ENCODE results near the gene SPDEF.
A peak's percentile ranks its signal among the peaks of the same experiment; 100 is the strongest.

Gene SPDEF

DNA sequence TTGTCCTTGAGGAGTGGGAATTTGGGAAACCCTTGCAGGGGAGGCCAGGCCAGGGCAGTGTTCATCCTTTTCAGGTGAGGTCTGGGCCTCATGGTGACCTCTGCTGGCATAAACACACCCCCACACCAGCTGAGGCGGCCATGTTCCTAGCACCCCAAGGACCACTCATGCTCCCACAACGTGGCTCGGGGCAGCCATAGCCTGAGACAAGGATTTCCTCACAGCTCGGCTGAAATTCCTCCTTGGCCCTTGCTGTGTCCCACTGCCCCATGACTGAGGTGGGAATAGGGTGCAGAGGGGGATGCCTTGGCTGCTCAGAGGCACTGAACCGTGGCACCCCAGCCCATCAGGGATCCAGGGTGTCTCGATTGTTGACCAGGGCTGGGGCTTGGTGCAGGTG lies 27.3 kb upstream of the SPDEF start:
- no peak for DNase-seq

DNA sequence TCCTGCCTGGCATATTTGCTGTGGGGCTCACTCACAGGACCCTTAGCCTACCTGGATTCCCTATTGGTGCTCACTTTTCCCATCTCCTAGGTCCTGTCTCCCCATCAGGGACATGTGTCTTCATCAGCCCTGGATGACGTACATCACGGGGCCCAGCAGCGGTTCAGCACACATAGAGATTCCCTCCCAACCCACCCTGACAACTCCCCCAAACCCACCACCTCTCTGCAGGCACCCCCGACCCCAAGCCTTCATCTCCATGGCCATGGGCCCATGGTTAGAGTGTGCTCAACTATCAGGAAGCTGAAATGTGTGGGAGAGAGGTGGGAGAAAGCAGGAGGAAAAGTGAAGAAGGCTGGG lies 25.4 kb upstream of the SPDEF start:
- no peak for DNase-seq

DNA sequence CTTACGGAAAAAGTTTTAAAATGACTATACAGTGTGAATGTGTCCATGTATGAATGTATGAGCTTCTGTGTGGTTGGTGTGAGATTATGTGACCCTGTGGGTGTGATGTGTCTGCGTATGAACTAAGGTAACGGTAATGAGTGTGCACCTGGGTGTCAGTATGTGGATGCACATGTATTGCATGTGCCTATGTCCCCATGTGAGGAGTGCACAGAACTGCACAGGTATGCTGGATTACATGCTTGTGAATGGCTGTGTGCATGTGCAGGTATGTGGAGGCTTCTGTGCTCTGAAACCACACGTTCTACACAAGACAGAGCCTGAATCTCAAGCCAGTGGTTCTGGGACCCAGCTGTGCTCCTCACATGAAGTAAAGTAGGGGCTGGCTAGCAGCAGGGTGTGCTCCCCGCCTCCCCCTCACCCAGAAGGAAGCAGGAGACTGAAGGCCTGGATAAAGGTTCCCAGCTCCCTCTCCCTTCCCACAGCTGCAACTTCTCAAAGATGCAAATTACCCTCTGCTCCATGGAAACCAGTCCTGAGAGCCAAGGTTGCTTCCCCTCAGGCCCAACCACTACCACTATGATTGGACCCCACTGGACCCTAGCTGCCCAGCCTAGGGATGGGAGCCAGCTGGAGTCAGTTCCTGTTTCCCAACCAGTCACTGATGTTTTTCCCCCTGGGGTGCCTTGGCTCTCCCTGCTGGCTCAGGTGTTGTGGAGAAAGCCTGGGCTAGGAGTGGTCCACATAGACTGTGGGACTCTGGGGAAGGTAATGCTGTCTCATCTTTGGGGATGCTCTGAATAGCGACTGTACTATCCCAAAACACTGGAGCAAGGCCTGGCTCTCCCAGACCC lies 24.8 kb upstream of the SPDEF start:
- no peak for DNase-seq

DNA sequence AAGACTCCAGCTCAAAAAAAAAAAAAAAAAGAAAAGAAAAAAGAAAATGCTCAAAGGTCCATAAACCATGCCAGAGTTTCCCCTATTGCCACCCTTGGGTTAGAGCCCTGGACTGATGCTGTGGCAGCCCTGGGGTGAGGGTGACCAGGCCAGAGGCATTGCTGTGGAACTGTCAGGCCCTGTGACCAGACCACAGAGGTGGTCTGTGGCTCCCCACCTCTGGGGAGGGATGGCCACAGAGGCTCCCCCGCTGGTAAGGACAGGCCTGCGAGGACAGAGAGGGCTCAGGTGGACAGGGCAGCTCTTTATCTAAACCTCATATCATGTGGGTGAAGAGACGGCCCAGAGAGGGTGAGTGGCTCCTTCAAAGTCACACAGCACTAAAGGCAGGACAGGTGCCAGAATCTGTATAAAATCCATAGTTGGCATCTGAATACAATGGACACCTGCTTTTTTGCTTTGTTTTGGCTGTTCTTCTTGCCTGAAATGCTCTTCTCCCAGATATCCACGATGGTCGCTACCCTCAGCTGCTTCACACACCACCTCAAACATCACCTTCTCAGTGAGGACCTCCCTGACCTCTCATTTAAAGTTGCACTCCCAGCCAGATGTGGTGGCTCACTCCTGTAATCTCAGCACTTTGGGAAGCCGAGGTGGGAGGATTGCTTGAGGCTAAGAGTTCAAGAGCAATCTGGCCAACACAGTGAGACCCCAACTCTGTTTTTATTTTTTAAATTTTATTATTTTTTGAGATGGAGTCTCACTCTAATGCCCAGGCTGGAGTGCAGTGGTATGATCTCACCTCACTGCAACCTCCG lies 22.5 kb upstream of the SPDEF start:
- no peak for DNase-seq

DNA sequence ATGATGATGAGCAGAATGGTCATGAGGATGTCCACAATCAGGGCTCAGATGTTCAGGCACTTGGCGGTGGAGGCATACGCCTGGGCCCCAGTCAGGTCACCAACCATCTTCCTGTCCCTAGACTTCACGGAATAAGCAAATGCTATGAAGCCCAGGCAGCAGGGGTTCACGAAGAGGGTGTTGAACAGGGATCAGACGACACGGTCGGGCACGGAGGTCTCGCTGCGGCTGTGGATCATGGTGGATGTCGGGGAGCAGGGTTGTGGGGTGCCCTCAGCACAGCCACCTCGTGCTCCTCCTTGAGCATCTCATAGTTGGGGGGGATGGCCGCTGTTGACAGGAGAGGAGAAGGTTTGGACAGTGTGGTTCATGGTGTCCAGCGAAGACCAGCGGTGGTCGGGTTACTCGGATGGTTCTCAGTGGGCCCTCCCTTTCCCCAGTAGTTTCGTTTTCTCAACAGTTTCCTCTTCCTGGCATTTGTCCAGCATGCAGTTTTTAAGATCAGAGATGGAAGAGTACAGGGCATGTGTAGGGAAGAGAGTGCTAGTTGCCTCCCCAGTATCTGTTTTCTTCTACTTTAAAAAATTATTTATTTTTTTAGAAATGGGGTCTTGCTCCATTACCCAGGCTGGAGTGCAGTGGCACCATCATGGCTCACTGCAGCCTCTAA lies 20.3 kb upstream of the SPDEF start:
- peak; percentile 8 for DNase-seq

DNA sequence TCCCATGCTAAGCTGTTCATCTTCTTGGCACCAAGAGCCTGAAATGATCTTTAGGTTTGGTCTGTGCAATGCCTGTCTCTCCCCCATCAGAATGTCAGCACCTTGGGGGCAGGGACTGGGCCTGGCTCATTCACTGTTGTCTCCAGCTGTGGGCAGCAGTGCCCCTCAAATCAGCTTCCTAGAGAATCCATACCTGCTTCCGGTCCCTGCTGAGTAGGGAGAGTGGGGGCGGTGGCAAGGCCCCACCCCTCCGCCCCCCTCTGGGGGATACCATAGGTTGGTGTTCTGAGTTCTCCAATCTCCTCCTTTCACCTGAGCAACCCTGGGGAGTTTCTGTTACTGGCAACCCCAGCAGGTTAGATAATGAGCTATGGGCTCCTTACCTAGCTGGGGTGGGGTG lies 19.2 kb upstream of the SPDEF start:
- DNase-seq: no peak

DNA sequence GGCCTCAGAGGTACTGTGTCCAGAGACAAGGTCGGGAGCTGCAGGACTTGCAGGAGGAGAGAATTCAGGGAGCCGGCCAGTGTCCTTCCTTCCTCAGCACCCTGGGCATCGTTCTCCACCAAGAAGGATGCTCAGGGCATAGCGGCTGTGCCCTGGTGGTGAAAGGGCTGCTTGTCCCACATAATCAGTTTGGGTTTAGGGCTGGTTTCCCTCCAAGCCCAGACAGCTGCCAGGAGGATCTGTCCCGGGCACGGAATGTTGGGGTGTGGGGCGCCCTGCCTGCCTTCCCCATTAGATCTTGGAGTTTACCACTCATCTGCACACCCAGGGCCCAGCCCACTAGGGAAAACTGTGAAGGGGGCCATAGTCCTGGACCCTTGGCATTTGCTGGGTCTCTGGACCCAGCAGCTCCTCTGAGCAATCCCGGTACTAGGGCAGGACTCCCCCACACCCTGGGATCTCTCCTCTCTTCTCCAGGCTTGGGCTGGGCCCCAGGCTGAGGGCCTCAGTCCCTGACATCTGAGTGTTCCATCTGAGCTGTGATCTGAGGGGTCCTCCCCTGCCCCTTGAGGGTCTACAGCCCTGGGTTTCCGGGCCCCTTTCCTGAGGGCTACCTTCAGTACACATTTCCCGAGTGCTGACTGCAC lies 18.6 kb upstream of the SPDEF start:
- no peak for DNase-seq

DNA sequence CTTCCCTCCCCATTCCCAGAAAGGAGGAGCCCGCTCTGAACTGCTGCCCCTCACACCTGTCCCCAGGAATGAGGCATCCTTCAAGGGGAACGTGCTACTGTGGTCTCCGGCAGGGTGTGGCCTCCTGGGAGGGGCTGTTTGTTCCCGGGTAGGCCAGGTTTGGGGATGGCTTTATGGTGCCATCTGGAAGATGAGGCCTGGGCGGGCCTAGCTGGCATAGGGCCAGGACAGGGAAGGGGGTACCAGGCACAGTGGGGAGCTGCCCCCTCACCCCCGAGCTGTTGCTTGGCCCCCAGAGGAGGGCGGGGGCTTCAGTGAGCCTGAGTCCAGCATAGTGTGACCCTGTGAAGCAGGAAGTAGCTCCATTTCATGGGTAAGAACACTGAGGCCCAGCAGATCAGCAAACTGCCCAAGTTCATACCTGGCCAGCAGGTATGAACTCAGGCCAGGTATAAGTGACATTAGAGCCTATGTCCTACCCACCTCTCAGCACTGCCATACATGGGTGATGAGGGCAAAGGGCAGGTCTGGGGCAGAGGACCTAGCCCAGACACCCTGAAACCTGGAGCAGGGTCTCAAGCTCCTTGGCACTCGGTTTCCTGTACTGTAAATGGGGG lies 17.5 kb upstream of the SPDEF start:
- DNase-seq: no peak

DNA sequence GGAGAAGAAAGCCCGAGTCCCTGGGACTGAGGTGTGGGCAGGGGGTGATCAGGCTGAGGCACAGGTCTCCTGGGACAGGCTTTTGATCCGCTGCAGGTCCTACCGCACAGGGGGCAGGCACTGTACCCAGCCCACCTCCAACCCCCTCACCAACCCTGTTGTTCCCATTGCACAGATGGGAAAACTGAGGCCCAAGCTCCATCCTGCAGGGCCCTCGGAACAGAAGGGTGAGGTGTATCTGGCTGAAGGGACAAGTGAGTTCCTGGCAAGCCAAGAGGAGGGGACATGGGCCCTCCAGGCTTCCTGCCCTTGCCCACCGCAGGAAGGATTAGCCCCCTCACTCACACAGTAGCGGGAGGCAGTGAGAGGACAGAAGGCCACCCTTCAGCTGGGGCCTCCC lies 16.5 kb upstream of the SPDEF start:
- no peak for DNase-seq

DNA sequence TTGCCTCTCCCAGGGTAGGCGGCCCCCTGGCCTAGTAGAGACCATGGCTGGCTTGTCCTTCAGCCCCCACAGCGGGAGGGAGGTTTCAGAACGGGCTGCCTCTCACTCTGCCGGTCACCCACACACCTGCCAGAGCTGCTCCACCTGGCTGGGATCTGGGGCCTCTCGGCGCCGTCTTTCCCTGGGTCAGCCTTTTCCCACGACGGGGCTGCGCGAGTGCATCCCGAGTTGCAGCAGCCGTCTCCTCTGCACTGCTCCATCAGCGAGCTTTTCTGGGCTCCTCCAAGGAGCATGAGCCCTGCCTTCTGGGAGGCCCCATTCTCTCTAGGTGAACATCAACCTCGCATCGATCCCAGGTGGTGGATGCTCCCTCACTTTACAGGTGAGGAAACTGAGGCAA lies 15.9 kb upstream of the SPDEF start:
- DNase-seq: no peak

DNA sequence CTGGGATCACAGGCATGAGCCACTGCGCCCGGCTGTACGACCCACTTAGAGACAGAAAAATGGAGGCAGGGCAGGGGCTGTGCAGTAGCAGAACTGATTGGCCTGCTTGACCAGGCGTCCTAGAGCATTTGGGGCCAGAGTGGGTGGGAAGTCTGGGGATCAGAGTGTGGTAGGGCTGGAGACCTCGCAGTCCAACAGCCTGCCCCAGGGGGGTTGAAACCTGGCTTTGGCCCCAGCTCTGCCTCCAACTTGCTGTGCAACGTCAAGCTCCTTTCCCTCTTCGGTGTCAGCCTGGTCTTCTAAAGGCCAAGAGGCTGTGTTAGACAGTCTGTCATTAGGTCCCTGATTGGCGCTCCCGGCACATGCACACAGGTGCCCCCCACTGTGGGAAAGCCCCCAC lies 15.3 kb upstream of the SPDEF start:
- DNase-seq: no peak

DNA sequence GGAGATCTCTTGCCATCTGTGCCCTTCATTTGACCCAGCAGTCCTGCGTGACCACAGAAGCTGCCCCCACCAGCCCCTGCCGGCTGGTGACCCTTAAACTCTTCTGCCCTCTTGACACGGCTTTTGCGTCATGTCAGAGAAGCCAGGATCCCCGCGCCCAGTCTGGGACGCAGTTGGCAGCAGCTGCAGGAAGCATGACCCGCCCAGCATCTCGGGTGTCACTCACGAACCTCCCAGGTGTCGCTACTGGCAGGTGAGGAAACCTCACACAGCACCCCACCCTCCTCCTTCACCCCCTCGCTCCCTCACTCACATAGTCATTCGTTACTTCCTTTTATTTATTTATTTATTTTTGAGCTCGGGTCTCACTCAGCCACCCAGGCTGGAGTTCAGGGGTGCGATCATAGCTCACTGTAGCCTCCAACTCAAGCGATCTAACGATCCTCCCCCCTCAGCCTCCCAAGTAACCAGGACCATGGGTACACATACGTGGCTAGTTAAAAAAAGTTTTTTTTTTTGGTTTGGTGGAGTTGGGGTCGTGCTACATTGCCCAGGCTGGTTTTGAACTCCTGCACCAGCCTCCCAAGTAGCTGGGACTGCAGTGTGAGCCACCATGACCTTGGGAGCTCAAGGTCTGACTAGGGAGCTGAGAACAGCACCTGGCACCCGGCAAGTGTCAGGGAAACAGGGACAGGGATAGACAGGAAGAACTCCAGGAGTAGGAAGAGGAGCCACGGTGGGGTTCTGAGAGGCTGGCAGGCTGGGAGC lies 14.1 kb upstream of the SPDEF start:
- no peak for DNase-seq

DNA sequence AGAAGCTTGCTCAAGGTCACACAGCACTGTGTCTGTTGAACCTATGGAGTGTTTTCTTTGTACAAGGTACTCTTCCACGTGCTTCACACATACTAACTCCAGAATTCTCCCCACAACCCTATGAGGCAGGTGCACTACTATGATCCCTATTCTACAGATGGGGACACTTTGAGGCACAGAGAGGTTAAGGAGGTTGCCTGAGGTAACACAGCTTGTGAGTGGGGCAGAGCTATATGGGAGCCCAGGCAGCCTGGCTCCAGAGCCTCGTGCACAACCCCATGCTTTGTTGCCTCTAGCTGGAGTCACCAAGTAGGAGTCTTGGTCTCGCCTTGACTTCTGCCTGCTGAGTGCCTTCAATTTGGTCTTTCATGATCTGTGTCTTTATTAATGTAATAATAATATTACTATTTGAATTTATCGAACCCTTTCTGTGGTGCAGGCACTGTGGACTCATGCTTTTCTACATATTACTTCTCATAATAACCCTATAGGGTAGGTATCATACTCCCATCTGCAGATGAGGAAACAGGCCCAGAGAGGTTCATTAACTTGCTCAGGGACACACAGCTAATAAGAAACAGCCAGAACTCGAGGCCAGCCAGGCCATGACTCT lies 13.3 kb upstream of the SPDEF start:
- DNase-seq: no peak

DNA sequence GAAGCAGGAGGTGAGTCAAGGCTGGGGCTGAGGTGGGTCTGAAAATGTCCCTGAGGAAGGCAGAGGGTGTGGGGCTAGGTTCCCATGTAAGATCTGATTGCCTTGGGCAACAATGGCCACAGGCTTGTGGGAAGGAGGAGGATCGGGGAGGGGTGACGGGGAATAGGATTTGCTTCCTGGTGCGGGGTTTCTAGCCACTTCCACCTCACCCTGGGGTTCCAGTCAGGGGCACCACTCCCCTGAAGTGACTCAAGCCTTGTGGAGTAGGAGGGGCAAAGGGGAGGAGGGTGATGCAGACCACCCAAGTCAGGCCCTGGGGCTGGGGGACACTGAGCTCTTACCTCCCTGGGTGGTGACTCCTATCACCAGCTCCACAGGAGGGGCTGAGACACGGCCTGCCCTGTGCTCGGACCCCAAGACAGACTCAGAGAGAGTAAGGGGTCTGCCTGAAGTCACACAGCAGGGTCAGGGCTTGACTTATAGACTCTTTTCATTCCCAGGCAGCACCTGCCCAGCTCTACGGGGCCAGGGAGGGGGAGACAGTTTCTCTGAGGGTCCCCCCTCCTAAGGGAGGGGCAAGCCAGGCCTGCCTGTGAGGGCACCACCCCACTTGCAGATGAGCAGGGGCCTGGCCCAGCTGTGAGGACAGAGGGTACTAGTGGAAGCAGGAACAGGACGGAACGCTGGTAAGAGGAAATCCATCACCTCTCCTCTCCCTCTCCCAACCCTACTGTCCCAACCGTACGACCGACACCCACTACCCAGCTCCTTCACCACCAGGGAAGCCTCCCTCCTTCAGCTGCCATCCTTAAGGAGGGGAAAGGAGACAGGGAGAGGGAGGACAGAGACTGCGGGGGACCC lies 12.4 kb upstream of the SPDEF start:
- no peak for DNase-seq

DNA sequence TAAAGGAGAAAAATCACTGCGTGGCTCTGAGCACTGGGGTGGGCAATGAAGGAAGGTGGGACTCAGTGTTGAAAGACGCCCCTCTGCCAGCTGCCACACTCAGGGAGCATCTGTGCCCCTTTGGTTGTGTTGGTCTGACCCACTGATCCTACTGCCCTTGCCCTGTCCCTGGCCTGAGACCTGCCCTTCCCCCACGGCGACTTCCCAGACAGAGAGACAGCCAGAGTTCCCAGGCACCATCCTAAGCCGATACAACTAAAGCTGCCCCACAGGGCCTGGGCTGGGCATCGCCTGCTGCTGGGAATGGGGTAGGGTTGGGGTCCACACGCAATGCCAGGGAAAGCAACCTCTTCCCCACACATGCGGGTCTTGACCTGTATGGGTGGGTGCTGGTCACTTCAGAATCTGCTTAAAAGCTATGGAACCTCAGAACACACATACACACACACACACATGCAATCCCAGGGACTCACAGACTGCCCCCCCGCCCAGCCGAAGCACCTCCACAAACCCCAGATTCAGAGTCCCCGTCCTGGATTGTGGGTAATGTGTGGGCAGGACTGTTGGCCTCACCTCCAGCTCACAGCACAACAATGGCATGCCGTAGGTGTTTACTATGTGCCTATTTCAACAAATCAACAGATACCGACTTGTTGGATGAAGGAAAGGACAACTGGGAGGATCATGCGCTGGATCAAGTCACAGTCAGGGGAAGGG lies 10.9 kb upstream of the SPDEF start:
- no peak for DNase-seq

DNA sequence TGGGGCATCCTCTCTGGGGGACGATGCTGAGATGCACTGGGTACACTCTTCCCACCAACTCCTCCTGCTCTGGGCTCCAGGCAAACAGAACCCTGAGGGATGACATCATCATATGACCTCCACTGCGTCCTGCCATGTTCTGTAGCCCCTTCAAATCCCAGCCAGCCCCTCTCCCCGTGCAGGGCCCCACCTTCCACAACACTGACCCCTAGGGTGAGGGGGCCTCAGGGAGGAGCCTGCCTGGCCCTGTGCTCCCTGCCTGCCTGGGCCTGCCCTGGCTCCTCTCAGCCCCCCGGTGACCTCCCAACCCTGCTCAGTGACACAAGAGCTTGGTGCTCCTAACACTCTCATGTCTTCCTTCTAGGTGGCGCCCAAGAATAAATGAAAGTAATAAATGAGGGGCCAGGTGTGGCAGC lies 9.6 kb upstream of the SPDEF start:
- no peak for DNase-seq

DNA sequence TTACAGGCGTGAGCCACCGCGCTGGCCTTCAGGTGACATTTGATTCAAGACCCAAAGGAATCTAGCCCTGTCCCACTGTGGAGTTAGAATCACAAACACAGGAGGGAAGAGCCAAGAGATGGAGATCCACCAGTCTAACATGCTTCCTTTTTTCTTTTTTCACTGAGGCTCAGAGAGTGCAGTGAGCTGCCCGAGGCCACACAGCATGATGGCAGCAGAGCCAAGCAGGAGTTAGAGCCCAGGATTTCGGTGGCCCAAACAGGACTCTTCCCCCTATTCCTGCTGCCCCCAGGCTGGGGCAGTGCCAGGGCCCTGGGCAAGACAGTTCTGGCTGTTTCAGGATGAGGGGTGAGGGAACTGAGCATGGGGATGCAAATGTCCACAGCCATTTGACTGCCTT lies 8.1 kb upstream of the SPDEF start:
- no peak for DNase-seq

DNA sequence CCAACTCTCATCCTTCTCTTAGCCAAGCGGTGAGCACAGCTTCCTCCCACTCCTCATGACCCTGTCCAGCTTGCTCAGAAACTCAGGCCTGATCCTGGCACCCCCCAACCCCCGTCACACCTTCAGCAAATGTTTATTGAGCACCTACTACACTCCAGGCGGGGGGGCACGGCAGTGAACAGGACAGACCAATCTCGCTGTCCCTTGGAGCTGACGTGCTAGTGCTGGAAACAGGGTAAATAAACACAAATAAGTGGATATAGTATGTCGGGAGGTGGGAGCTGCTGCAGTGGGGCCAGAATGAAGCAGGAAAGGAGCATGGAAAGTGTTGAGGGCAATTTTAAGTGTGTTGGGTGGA lies 7.4 kb upstream of the SPDEF start:
- DNase-seq: no peak

DNA sequence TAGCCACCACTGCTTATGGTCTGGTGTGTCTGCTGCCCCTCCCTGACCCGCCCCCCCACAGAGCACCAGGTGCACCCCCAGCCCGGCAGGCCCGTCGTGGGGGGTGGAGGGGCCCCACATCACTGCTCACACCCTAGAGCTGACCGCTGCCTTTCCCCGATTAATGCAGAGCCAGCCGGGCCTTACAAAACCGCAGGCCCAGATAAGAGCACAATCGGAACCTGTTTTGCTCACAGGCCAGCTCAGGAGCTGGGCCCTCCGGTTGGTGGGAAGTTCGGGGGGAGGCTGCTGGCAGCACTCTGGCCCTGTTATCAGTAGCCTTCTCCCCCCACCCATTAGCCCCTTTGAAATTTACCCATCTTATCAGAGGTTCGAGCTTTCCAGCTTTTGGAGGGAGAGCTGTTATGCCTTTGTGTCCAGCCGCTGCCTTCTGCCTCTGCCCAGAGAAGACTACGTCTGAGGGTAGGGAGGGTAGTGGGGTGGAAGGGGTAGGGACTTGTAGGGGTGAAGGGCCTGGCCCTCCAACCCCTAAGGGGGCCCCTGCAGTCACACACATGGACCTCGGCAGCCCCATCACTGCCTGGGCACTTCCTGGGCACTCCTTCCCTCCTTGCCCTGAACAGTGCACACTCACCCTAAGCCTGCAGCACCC lies 6.9 kb upstream of the SPDEF start:
- DNase-seq: no peak

DNA sequence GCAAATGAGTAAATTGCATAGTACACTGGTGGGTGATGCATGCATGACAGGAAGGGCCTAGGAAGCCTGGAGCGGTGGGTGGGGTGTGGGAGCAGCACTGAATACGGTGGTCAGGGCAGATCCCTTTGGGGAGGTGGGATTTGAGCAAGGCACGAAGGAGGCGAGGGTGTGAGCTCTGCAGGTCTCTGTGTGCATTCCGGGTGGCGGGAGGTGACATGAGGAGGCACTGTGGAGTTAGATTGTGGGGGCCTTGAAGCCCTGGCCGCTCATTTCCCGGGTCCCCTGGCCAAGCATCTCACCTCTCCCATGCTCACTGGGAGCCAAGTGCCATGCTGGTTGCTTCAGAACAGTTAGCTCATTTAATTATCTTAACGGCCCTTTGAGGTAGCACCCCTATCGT lies 6.2 kb upstream of the SPDEF start:
- no peak for DNase-seq

Data from suppressor macrophage treated with lipopolysaccharide for 4 hours (primary cell).